Measurements from ENCODE around the gene ATG4B.

The ATG4B gene

GRCh38 chr2:241668354-241668753, 30.9 kb downstream of the ATG4B start:
- DNase-seq = no peak

- no peak for DNase-seq
These were observed 31.3 kb downstream of the ATG4B start for GRCh38 chr2:241668839-241669238.

DNA sequence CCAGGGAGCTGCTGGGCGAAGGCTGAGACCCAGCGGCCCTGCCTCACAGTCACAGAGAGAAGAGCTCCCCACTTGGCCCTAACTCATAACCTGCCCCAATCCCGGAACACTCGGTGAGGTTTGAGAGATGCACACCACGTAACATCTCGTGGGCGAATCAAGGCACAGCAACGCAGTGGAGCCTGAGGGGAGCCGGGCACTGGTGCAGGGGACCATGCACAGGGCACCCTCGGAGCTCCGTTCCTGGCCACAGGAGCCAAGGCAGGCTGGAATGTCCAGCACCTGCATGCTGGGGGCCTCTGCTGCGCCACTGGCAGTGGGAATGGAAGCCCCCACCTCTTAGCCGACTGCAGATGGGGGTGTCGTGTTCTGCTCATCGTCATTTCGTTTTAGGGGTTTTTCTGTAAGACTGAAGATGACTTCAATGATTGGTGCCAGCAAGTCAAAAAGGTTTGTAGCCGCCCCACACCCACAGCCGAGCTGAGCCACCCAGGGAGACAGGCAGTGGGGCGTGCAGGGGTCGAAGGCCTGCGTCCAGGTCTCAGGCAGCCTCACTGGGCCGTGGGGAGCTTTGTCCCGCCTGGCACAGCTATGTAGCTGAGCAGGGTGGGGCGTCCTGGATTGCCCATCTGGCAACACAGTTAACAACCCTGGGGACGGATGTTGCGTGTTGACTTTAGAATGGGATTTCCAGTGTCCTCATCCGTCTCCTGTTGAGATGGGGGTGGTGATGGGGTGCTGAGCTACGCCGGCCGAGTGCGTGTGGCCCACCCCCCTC, 33.0 kb downstream of the ATG4B start:
- DNase-seq = no peak

DNA sequence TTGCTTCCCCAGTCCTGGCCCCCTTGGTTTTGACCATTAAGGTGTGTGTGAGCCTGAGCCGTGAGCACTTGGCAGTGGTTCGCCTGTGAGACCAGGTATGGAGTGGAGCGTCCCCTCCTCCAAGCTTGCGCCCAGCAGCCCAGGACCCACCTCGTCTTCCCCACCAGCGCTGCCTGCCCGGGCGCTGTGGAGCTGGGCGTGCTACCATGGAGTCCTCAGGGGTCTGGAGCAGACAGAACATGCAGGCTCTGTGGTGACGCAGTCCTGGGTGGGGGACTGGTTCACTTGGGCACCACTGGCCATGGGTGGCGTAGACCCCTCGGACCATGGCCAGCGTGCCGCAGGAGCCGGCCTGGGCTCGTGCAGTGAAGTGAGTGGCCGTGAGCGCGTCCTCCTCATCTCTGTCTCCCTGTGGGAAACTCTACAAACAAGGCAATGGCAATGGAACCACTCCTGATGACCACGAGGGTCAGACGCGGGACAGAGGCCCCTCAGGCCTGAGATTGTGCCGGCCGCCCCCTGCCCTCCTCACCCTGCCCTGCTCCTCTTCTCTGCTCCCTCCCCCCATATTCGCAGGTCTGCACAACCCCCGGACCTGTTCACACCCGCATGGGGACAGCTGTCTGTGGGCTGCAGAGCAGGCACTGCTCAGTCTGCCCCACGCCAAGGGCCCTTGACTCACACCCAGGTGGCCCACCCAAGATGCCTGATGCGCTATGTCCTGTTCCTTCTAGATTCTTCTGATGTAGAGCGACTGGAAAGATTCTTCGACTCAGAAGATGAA, 34.2 kb downstream of the ATG4B start:
- no peak for DNase-seq

GRCh38 chr2:241672243-241673188, 35.0 kb downstream of the ATG4B start:
- no peak for DNase-seq

- no peak for DNase-seq
These were observed 35.7 kb downstream of the ATG4B start for GRCh38 chr2:241673189-241673663.

DNA sequence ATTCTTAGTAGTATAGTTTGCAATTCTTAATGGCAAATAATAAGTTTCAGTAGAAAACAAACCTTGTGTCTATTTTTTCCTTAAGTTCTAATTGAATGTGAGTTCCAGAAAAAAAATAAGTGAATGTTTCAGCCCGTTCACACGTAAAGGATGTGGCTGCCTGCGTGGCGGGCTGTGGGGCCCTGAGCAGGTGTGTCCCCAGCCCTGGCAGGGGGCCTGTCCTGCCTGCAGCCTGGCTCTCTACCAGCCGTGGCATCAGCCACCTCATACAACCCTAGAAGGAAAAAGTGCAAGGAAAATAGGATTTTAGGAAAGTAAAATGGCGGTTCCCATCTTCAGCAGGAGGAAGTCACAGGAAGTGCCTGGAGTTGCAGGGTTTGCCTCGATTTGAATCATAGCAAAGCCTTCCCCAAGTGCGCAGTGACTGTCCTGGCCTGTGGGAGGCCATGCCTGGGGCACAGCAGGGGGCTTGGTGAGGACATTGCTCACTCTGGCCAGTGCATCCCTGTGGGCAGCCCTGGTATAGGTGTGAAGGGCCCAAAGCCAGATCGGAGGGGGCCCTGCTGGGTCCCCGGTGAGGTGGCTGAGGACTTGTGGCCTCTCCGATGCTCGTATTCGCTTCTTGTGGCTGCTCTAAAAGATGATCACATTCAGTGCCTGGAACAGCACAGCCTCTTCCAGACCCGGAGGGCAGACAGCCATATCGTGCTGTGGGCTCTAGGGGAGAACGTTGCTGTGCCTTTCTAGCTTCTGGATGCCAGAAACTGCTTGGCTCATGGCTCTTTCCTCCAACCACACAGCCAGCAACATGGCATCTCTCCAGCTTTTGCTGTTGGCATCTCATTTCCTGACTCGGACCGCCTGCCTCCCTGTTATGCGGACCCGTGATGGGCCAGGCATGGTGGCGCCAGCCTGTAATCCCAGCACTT, 36.6 kb downstream of the ATG4B start:
- DNase-seq = no peak

GRCh38 chr2:241675885-241676284, 38.4 kb downstream of the ATG4B start:
- no peak for DNase-seq

DNA sequence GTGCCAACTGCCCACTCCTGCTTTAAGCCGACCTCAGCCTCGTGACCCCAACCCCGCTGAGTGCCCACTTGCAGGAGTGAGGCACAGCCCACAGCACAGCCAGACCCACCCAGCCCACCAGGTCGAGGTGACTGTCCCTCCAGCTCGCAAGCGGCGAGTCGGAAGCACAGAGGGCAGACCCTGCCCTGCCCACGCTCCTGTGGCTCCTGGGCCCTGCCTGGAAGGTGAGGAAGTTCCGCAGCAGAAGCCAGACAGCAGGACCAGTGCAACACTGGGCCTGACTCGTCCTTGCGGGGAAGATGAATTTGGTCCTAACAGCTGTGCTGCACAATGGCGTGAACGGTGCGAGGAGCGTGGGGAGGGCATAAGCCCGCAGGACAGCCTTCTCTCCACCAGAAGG, 39.2 kb downstream of the ATG4B start:
- DNase-seq = no peak

DNA sequence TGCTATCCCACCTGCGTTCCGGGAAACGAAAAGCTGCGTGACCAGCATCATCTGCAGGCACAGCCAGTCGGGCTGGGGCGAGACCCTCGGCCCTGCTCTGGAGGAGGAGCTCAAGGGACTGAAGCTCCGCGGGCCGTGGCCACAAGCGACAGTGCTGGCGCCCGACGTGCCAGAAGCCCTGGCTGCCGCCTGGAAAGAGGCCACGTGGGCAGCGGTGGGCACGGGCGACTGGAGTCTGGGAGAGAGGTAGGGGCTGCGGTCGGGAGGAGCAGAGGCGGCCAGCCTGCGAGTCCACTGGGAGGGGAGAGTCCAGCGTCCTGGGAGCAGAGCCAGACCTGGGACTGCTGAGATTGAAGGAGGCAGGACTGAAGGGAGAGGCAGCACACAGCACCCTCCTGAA, 39.9 kb downstream of the ATG4B start:
- DNase-seq = no peak

DNA sequence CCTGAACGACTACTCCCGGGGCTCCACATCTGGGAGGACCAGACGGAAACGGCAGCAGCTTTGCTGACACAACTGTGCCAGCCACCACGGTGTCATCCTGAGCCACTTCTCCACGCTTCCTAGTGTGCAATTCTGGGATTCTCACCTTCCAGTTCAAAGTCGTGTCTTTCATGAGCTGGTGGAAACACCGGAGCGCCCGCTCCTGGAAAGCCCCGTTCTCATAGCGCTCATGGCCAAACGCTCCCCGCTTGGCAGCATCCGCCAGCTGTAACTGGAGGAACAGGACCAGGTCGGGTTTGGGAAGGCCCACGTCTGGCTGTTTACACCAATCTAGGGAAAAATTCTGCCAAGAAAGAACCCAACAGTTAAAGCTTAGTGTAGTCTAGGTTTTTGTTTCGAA, 40.8 kb downstream of the ATG4B start:
- DNase-seq = no peak

GRCh38 chr2:241678784-241679540, 41.5 kb downstream of the ATG4B start:
- no peak for DNase-seq

DNA sequence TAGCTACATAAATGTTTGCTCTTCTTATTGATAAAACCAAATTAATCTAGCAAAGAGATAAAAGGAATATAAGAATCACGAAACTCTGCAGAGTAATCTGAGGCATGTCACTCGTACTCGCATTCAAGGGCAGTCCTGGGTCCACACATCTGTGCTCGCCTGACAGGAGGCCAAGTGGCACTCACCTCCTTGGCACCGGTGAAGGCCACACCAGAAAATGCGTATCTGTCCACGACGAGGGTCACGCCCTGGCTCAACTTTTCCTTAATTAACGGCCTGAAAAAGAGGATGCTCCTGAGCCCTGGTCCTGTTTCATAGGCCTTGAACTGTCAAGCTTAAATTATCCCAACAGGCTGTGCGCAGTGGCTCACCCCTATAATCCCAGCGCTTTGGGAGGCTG, 42.6 kb downstream of the ATG4B start:
- DNase-seq = no peak

- DNase-seq = no peak
These were observed 43.5 kb downstream of the ATG4B start for GRCh38 chr2:241680827-241681599.

DNA sequence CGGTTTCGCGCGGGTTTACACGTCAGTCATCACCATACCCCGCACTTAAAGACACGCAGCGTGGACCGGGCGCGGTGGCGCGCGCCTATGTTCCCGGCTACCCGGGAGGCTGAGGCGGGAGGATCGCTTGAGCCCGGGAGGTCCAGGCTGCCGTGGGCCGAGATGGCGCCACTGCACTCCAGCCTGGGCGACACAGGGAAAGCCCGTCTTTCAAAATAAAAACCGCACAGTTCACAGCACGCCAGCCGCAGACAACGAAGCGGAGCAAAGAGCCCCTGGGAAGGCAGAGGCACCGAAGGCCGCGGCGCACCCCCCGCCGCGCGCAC, 48.8 kb downstream of the ATG4B start:
- DNase-seq = no peak

GRCh38 chr2:241686650-241687425, 49.3 kb downstream of the ATG4B start, which contains the start of gene DTYMK:
DTYMK (minus strand) TSS chr2:241686815; CDS start chr2:241686783, 32 bp downstream.
- peak; percentile 98 for DNase-seq

GRCh38 chr2:241689306-241689705, 51.8 kb downstream of the ATG4B start:
- no peak for DNase-seq

GRCh38 chr2:241690202-241690717, 52.8 kb downstream of the ATG4B start:
- DNase-seq = no peak

DNA sequence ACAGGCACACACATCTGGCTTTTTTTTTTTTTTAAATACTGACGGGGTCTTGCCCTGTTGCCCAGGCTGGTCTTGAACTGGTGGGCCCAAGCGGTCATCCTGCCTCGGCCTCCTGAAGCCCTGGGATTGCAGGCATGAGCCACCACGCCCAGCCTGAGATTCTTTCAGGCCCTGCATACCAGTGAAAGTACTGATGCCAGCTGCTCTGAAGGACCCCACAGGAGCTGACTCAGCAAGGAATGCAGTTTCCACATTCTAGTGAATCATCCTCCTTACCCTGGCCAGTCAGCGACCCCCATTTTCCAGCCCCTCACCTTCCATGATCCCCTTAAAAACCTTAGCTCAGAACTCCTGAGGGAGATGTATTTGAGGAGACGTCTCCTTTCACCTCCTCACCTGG, 55.0 kb downstream of the ATG4B start:
- DNase-seq = no peak

All from activated effector memory CD4-positive, alpha-beta T cell treated with anti-CD3 and anti-CD28 coated beads, Interleukin-2, amount 50 U/mL, for 16 hours (primary cell).